OCI-LY7 (cell line): Measurements from ENCODE around the gene DCAF8. TPM values are rescaled to one million over a fixed set of nuclear protein-coding genes. Genes with fewer than 3 reads are reported as not detected.

Experiments used
- BruUV-seq: library from RNA; stranded (reverse); fragments of 400-500 nt; replicated peaks from 2 replicates; lab custom pipeline; 2021; lab: Mats Ljungman, UMichigan
- CTCF ChIA-PET: fragments of 300-600 bp; sonication (Branson Sonifier 250); formaldehyde crosslinking; loops from one replicate; lab custom pipeline; 2022; ENCODE audit warnings: antibody characterized with exemption; ENCODE audit not compliant: unreplicated experiment; lab: Charles Lee
- POLR2A ChIA-PET: fragments of 300-600 bp; sonication (Branson Sonifier 250); formaldehyde crosslinking; loops from one replicate; lab custom pipeline; 2022; ENCODE audit warnings: antibody characterized with exemption; lab: Charles Lee
- DNase-seq: peaks from one replicate; pipeline ENCODE4 v3.0.0-alpha.2; 2015; ENCODE audit warnings: low spot score
- H2AFZ ChIP-seq: fragments of 200-600 bp; sonication (generic), shearing (Covaris generic); 2 replicates; pipeline ENCODE4 v1.6.1; 2014; ENCODE audit warnings: mild to moderate bottlenecking, antibody characterized with exemption, low read length, moderate library complexity
- H3K27ac ChIP-seq: fragments of 200-600 bp; sonication (generic); 2 replicates; pipeline ENCODE4 v1.5.1; 2014; ENCODE audit warnings: mixed run types, low read depth, mild to moderate bottlenecking, moderate library complexity, low read length, inconsistent platforms; ENCODE audit not compliant: poor library complexity, severe bottlenecking
- H3K36me3 ChIP-seq: fragments of 200-600 bp; sonication (generic); 2 replicates; pipeline ENCODE4 v1.6.1; 2014; ENCODE audit warnings: mild to moderate bottlenecking, antibody characterized with exemption, low read length, moderate library complexity, mixed read lengths; ENCODE audit not compliant: insufficient read depth
- H3K4me1 ChIP-seq: fragments of 200-600 bp; sonication (generic); 2 replicates; pipeline ENCODE4 v1.5.1; 2014; ENCODE audit warnings: mild to moderate bottlenecking, low read length; ENCODE audit not compliant: insufficient read depth, poor library complexity, severe bottlenecking
- H3K4me2 ChIP-seq: fragments of 200-600 bp; sonication (generic); 2 replicates; pipeline ENCODE4 v1.6.1; 2014; ENCODE audit warnings: mild to moderate bottlenecking, low read length
- H3K4me3 ChIP-seq: fragments of 200-600 bp; sonication (generic); 2 replicates; pipeline ENCODE4 v1.5.1; 2014; ENCODE audit warnings: mild to moderate bottlenecking, low read depth, low read length; ENCODE audit not compliant: poor library complexity, severe bottlenecking
- H3K79me2 ChIP-seq: fragments of 200-600 bp; sonication (generic); 2 replicates; pipeline ENCODE4 v1.6.1; 2016; ENCODE audit warnings: low read depth, mild to moderate bottlenecking, low read length, moderate library complexity, mixed read lengths; ENCODE audit not compliant: insufficient read depth
- H3K9me2 ChIP-seq: fragments of 200-600 bp; sonication (generic); 2 replicates; pipeline ENCODE4 v1.6.1; 2016; ENCODE audit warnings: mild to moderate bottlenecking, low read length, mixed read lengths; ENCODE audit not compliant: insufficient read depth
- H3K9me3 ChIP-seq: fragments of 200-600 bp; sonication (generic); 2 replicates; pipeline ENCODE4 v1.6.1; 2014; ENCODE audit warnings: mild to moderate bottlenecking, mixed run types, low read length, mixed read lengths
- H4K20me1 ChIP-seq: fragments of 200-600 bp; sonication (generic); 2 replicates; pipeline ENCODE4 v1.6.1; 2014; ENCODE audit warnings: mild to moderate bottlenecking, antibody characterized with exemption, low read length, moderate library complexity, mixed read lengths; ENCODE audit not compliant: insufficient read depth
- EZH2phosphoT487 ChIP-seq: fragments of 200-600 bp; sonication (generic); IDR thresholded peaks from 2 replicates; pipeline ENCODE4 v1.6.1; 2018; ENCODE audit warnings: low read depth, borderline replicate concordance, mild to moderate bottlenecking, mixed run types, antibody characterized with exemption, low read length, moderate library complexity, mixed read lengths
- intact Hi-C: fragments of 100-400 bp; cut with micrococcal nuclease; formaldehyde crosslinking; loops from one replicate; pipeline ENCODE4 v1.10.0; 2022; ENCODE audit not compliant: unreplicated experiment
- total RNA-seq, 2 experiments: library from RNA; depleted of rRNA in 1 of 2; stranded (reverse); fragments of >200 nt in 1 of 2; shearing (Covaris generic) in 1 of 2; gene quantifications; 2 replicates each; pipeline ENCODE4 v1.2.3, GENCODE V29; 2014 to 2022
- TF ChIP-seq, protein P1 (sequence below): fragments of 200-600 bp; sonication (generic); conservative IDR thresholded peaks from 2 replicates; pipeline ENCODE4 v1.5.1; 2014; ENCODE audit warnings: mild to moderate bottlenecking, antibody characterized with exemption, low read length, moderate library complexity, mixed read lengths

The DCAF8 gene
- total RNA-seq, 2 experiments from 2014 or later, result 118 to 139 TPM

GRCh38 chr1:160244209-160244608 is 18.1 kb downstream of the DCAF8 start:
- H3K9me3 ChIP-seq, result no peaks in the 10 kb centered on the region
- no peaks in the 10 kb centered on the region for H3K9me2 ChIP-seq
- BruUV-seq, result no TSS peak
- H4K20me1 ChIP-seq, result 0 out of 2 replicates have a peak, but pooled peaks cover 6% of the 10 kb centered on the region
- no peak overlapping the region for H3K4me3 ChIP-seq
- H2AFZ ChIP-seq, result no peak overlapping the region
- no peak overlapping the region for H3K27ac ChIP-seq
- POLR2A ChIA-PET, result interaction anchor here (0.5 to 2.9 kb wide), 8 partner anchors 8 to 682 kb away, joined by 3 to 9 read pairs (median 4); no protein-coding TSS in a partner anchor
- peaks cover 19% of the 10 kb centered on the region; the same call in 1 of the 2 replicates for H3K79me2 ChIP-seq
- intact Hi-C loops, result no loop called here
- peaks cover 51% of the 10 kb centered on the region for H3K36me3 ChIP-seq
- H3K4me2 ChIP-seq, result no peak overlapping the region
- TF ChIP-seq, protein P1, sequence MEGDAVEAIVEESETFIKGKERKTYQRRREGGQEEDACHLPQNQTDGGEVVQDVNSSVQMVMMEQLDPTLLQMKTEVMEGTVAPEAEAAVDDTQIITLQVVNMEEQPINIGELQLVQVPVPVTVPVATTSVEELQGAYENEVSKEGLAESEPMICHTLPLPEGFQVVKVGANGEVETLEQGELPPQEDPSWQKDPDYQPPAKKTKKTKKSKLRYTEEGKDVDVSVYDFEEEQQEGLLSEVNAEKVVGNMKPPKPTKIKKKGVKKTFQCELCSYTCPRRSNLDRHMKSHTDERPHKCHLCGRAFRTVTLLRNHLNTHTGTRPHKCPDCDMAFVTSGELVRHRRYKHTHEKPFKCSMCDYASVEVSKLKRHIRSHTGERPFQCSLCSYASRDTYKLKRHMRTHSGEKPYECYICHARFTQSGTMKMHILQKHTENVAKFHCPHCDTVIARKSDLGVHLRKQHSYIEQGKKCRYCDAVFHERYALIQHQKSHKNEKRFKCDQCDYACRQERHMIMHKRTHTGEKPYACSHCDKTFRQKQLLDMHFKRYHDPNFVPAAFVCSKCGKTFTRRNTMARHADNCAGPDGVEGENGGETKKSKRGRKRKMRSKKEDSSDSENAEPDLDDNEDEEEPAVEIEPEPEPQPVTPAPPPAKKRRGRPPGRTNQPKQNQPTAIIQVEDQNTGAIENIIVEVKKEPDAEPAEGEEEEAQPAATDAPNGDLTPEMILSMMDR, result no peak
- no peak for TF ChIP-seq EZH2phosphoT487
- CTCF ChIA-PET, result no interaction called here
- H3K4me1 ChIP-seq, result no peaks in the 10 kb centered on the region
- DNase-seq, result no peak

DNA sequence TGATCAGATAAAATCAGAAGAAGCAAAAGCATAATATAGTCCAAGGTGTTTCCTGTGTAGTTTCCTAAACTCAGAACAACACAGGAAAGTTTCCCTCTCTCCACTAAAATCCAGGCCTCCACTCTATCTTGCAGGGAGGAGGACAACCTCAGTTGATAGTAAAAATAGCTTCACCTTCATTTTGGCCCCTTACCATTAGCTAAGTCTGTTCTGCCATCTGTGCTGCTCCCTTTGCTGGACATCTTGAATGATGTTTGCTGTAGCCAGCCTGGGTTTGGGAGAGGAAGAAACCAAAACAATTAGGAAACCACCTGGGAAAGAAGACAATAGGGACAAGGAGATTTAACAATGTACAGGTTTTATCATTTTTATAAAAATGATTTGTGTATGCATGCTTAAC is 18.6 kb downstream of the DCAF8 start:
- Histone ChIP-seq H3K79me2 (peaks cover 14% of the 10 kb centered on the region; the same call in 1 of the 2 replicates), H3K4me2 (no peak overlapping the region), H3K9me3 (no peaks in the 10 kb centered on the region), H3K9me2 (no peaks in the 10 kb centered on the region), H2AFZ (no peak overlapping the region), H4K20me1 (0 out of 2 replicates have a peak, but pooled peaks cover 6% of the 10 kb centered on the region), H3K4me1 (no peaks in the 10 kb centered on the region), H3K27ac (no peak overlapping the region), H3K4me3 (no peak overlapping the region), H3K36me3 (peaks cover 56% of the 10 kb centered on the region)
- no peak for DNase-seq
- CTCF ChIA-PET, result interaction anchor here (0.6 kb wide), 1 partner anchor 125 kb away, joined by 3 read pairs; no protein-coding TSS in a partner anchor
- intact Hi-C loops, result no loop called here
- no TSS peak for BruUV-seq
- no peak for TF ChIP-seq EZH2phosphoT487
- TF ChIP-seq, protein P1, result no peak
- POLR2A ChIA-PET, result interaction anchor here (0.7 to 2.9 kb wide), 8 partner anchors 8 to 75 kb away, joined by 3 to 9 read pairs (median 4); no protein-coding TSS in a partner anchor
